LNCaP clone FGC (cell line): ENCODE measurements around the gene UNC13D.

ENCODE experiments used
- DNase-seq: peaks from one replicate; pipeline ENCODE4 v3.0.0-alpha.2; 2011; ENCODE audit warnings: low read depth
- H3K4me3 ChIP-seq: 2 replicates; pipeline ENCODE4 v1.5.1; 2011; ENCODE audit warnings: mild to moderate bottlenecking, low read depth, low read length, control low read depth
- TF ChIP-seq, protein P1 (sequence below): IDR thresholded peaks from 2 replicates; pipeline ENCODE4 v1.5.1; 2012; ENCODE audit warnings: mild to moderate bottlenecking; ENCODE audit not compliant: control insufficient read depth, insufficient read depth; ENCODE audit errors: extremely low read depth

UNC13D gene

DNA sequence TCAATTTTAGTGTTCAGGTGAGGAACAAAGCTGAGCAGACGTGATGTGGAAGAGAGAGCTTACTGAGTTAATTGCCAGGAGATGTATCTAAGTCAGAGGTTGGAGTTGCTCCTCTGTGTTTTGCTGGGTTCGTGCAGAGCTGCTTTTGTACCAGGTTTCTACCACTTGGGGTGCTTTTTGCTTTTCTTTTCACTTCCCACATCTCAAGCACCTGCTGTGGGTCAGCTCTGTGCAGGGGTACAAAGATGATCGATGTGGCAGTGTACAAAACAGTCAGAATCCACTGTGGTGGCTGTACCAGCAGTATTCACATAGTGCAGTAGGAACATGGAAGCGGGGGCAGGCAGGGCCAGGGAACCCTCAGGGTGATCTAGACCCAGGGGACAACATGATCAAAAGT is 44.8 kb downstream of the UNC13D start:
- TF ChIP-seq, protein P1, sequence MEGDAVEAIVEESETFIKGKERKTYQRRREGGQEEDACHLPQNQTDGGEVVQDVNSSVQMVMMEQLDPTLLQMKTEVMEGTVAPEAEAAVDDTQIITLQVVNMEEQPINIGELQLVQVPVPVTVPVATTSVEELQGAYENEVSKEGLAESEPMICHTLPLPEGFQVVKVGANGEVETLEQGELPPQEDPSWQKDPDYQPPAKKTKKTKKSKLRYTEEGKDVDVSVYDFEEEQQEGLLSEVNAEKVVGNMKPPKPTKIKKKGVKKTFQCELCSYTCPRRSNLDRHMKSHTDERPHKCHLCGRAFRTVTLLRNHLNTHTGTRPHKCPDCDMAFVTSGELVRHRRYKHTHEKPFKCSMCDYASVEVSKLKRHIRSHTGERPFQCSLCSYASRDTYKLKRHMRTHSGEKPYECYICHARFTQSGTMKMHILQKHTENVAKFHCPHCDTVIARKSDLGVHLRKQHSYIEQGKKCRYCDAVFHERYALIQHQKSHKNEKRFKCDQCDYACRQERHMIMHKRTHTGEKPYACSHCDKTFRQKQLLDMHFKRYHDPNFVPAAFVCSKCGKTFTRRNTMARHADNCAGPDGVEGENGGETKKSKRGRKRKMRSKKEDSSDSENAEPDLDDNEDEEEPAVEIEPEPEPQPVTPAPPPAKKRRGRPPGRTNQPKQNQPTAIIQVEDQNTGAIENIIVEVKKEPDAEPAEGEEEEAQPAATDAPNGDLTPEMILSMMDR, result no peak
- no peak for DNase-seq
- H3K4me3 ChIP-seq, result no peak overlapping the region

DNA sequence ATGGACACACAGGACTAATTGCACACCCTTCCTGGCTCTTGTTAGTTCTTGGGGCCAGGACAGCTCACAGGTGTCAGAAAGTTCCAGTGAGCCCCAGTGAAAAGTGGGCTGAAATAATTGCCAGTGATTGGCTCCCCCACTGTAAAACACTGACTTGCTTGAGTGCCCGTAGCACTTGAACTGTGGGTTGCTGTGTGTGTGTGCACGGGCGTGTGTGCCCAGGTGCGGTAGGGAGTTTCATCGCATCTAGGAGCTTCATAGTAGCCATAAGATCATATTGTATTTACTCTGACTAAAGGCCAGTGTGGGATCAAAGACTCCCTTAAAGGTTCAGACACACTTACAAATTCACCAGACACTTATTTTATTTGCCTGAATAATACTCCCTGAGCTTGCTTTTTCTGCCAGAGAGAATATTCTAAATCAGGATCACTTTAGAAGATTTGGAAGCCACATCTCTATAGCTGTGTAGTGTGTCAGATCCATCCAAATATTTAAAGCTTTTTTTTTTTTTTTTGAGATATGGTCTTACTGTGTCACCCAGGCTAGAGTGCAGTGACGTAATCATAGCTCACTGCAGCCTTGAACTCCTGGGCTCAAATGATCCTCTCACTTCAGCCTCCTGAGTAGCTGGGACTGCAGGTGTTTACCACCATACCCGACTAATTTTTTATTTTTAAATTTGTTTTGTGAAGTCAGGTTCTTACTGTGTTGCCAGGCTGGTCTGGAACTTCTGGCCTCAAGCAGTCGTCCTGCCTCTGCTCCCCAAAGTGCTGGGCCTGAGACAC is 48.2 kb downstream of the UNC13D start:
- no peak for DNase-seq
- no peak overlapping the region for H3K4me3 ChIP-seq
- TF ChIP-seq, protein P1, result no peak

DNA sequence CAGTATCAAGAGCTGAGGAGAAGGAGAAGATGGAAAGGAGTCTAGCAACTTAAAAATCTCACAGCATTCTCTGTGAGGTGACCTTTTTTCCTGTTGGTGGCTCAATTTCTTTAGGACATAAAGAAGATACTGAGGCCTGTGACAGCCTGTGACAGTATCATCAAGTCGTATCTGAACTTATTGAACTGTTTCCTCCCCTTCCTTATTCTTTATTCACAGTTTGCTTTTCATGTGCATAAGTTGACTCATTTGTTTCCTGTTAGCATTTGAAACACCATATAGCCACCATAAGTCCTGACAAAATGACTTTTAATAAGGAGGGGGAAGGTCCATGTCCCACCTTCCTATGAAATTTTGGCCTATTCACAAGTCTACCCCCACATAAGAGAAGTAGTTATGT is 50.7 kb downstream of the UNC13D start:
- no peak for DNase-seq
- TF ChIP-seq, protein P1, result no peak
- no peak overlapping the region for H3K4me3 ChIP-seq

DNA sequence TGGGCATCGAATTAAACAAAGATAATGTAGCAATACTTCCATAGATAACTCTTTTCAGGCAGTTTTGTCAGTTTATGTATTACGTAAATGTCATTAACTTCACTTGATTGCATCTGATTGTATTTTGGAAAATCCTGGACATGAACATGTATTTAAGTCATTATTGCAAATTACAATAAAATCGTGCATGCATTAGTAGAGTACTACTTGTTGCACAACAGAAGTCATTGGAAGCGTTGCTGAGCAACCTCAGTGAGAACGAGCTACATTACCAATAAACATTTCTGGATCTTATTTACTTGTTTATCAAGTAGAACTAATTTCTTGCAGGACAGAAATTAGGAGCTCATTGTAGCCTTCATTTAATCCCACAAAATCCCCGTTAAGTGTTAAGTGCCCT is 53.0 kb downstream of the UNC13D start:
- no peak overlapping the region for H3K4me3 ChIP-seq
- TF ChIP-seq, protein P1, result no peak
- DNase-seq, result no peak

DNA sequence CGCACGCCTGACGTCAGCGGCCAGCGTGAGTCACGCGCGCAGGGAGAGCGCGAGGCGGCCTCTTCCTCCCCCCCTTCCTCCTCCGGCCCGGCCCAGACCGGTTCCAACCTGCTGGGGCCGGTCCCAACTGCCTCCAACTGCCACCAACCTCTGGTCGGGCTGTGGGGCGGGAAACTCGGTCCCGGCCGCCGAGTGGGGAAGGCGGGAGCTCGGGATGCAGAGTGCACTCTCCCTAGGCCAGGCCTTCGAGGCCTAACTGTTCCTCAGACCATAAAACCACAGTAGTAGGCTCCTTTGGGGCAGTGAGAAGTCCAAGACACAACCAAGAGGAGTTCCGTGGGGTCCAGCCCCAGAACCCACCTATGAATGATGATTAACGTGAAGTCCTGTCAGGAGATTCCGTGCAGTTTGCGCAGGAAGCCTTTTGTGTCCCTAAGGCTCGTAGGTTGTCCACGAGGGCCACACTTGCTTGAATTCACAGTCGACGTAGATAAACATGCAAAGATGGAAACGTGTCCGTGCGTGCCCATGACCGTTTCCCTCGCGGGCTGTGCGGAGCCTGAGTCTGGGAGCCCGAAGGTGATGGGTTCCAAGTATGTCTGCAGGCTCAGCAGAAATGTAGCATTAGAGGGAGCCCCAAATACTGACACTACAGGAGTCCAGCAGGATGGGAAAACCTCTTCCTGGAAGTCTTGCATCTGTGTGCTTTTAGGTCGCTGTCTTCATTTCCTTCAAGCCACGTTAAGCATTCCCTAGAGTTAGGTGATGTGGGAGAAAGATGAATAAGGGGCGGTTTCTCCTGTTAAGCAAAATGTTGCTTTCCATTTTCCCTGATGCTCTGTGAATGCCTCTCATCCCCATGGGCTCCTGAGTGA is 59.0 kb downstream of the UNC13D start:
- TF ChIP-seq, protein P1, result no peak
- H3K4me3 ChIP-seq, result peak overlapping the region; percentile 58
- peak; percentile 65 for DNase-seq

DNA sequence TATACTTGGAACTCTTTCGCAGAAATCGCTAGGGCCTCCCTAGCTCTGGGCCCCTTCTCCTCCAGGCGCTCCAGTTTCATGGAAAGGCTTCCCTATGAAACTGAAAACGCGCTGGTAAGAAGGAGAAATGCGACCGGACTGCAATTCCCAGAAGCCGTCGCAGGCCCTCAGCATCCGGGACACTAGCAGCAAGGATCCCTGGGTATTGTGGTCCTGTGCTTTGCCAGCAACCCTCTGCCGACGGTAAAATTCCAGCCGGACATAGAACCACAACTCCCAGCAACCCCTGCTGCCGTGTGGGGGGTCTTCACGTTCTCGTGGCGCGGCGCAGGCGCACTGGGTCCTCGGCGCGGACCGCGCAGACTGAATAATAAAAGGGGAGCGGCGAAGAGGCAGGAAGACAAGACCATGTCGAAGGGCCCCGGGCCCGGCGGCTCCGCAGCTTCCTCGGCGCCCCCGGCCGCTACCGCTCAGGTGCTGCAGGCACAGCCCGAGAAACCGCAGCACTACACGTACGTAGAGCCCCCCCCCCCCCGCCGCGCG is 59.7 kb downstream of the UNC13D start, which contains the start of gene UNK:
UNK (plus strand) TSS at position 334 of the 543 bp plus-strand sequence; CDS start at position 409, 75 bp downstream.
- peak within 1 kb of the TSS; percentile 58 for H3K4me3 ChIP-seq
- TF ChIP-seq, protein P1, result no peak

More for the DNA sequence above, 59.7 kb downstream of the UNC13D start, which contains the start of gene UNK:
- DNase-seq, result peak; percentile 99
